DMS114 treated with DMSO at 0.1 percent for 48 hours (cell line): ENCODE measurements around the gene FGD2.

ENCODE experiments used
- DNase-seq: peaks from one replicate; lab custom pipeline; 2025; ENCODE audit not compliant: unreplicated experiment; lab: John Stamatoyannopoulos, UW

The FGD2 gene

GRCh38 chr6:36970892-36971842 lies 34.3 kb upstream of the FGD2 start:
- no peak for DNase-seq

- no peak for DNase-seq
Measured at GRCh38 chr6:36971921-36972673, 33.4 kb upstream of the FGD2 start.

GRCh38 chr6:36973190-36973589 lies 32.3 kb upstream of the FGD2 start:
- no peak for DNase-seq

- no peak for DNase-seq
Measured at GRCh38 chr6:36973647-36974046, 31.8 kb upstream of the FGD2 start.

- no peak for DNase-seq
Measured at GRCh38 chr6:36975231-36976006, 30.0 kb upstream of the FGD2 start.

- DNase-seq: no peak
Measured at GRCh38 chr6:36976007-36976264, 29.5 kb upstream of the FGD2 start.

- no peak for DNase-seq
Measured at GRCh38 chr6:36976509-36976908, 28.9 kb upstream of the FGD2 start.

GRCh38 chr6:36976931-36977330 lies 28.5 kb upstream of the FGD2 start:
- DNase-seq: no peak

GRCh38 chr6:36977470-36977941 lies 27.9 kb upstream of the FGD2 start:
- DNase-seq: no peak

GRCh38 chr6:36978421-36979346 lies 26.8 kb upstream of the FGD2 start:
- DNase-seq: no peak

- peak; percentile 36 for DNase-seq
Measured at GRCh38 chr6:36979347-36979742, 26.1 kb upstream of the FGD2 start.

- DNase-seq: no peak
Measured at GRCh38 chr6:36980129-36980528, 25.3 kb upstream of the FGD2 start.

GRCh38 chr6:36980876-36981619 lies 24.4 kb upstream of the FGD2 start:
- DNase-seq: no peak

GRCh38 chr6:36983538-36983937 lies 21.9 kb upstream of the FGD2 start:
- DNase-seq: no peak

GRCh38 chr6:36984581-36985416 lies 20.7 kb upstream of the FGD2 start:
- peak; percentile 30 for DNase-seq

- no peak for DNase-seq
Measured at GRCh38 chr6:36985417-36985807, 20.0 kb upstream of the FGD2 start.

GRCh38 chr6:36985808-36986703 lies 19.4 kb upstream of the FGD2 start, which contains the start of gene MTCH1:
TSS of gene MTCH1 (minus strand) at chr6:36986196. CDS start at chr6:36986173, 23 bp downstream.
- DNase-seq: peak; percentile 79

GRCh38 chr6:36986704-36987047 lies 18.8 kb upstream of the FGD2 start:
- DNase-seq: no peak
